SK-N-DZ (cell line): ENCODE data around the gene ICAM2.

ENCODE experiments used
- DNase-seq: peaks from one replicate; pipeline ENCODE4 v3.0.0-alpha.2; 2015; ENCODE audit warnings: low spot score

The ICAM2 gene

GRCh38 chr17:63975541-63976092 is 44.8 kb downstream of the ICAM2 start:
- DNase-seq: no peak

GRCh38 chr17:63974594-63975192 is 45.7 kb downstream of the ICAM2 start:
- no peak for DNase-seq

GRCh38 chr17:63973930-63974593 is 46.4 kb downstream of the ICAM2 start:
- DNase-seq: no peak

- no peak for DNase-seq
Observed at GRCh38 chr17:63973247-63973646, 47.2 kb downstream of the ICAM2 start.

GRCh38 chr17:63972796-63973195 is 47.6 kb downstream of the ICAM2 start, which contains the start of gene SCN4A:
SCN4A (minus strand) TSS chr17:63972918; CDS start chr17:63972841, 77 bp downstream.
- no peak for DNase-seq

GRCh38 chr17:63969278-63969677 is 51.2 kb downstream of the ICAM2 start:
- DNase-seq: no peak

GRCh38 chr17:63967953-63968352 is 52.5 kb downstream of the ICAM2 start:
- DNase-seq: no peak

- DNase-seq: no peak
Observed at GRCh38 chr17:63966646-63967264, 53.7 kb downstream of the ICAM2 start.

- no peak for DNase-seq
Observed at GRCh38 chr17:63963123-63963522, 57.3 kb downstream of the ICAM2 start.

- no peak for DNase-seq
Observed at GRCh38 chr17:63962298-63962744, 58.1 kb downstream of the ICAM2 start.

- peak; percentile 30 for DNase-seq
Observed at GRCh38 chr17:63961355-63962212, 58.8 kb downstream of the ICAM2 start.

GRCh38 chr17:63960430-63960829 is 60.0 kb downstream of the ICAM2 start:
- no peak for DNase-seq

GRCh38 chr17:63960006-63960405 is 60.4 kb downstream of the ICAM2 start:
- DNase-seq: no peak

GRCh38 chr17:63956296-63956920 is 64.0 kb downstream of the ICAM2 start:
- DNase-seq: no peak

- DNase-seq: no peak
Observed at GRCh38 chr17:63955791-63956190, 64.6 kb downstream of the ICAM2 start.

- no peak for DNase-seq
Observed at GRCh38 chr17:63955232-63955631, 65.2 kb downstream of the ICAM2 start.

GRCh38 chr17:63954402-63955063 is 65.9 kb downstream of the ICAM2 start:
- DNase-seq: no peak
